GM12892 (cell line): Measurements from ENCODE around the gene CDH20.

ENCODE experiments used
- POLR2A ChIP-seq: IDR thresholded peaks from 2 replicates; pipeline ENCODE4 v1.6.1; 2011; ENCODE audit warnings: low read depth, low read length, control low read depth
- POLR2AphosphoS5 ChIP-seq: IDR thresholded peaks from 2 replicates; pipeline ENCODE4 v1.6.1; 2011; ENCODE audit warnings: low read depth, low read length, control low read depth
- TAF1 ChIP-seq: IDR thresholded peaks from 2 replicates; pipeline ENCODE4 v1.6.1; 2011; ENCODE audit warnings: low read depth, mild to moderate bottlenecking, control low read depth, low read length, borderline replicate concordance

- TF ChIP-seq POLR2A, result no peak
- TF ChIP-seq TAF1, result no peak
- no peak for TF ChIP-seq POLR2AphosphoS5
Observed at GRCh38 chr18:61549416-61549815, 216.2 kb downstream of the CDH20 start.
